ENCODE results near the gene MCC. TPM values are rescaled to one million over a fixed set of nuclear protein-coding genes. Genes with fewer than 3 reads are reported as not detected.

The MCC gene
- total RNA-seq, 1 donor from 2014 or later, result 47.9 TPM

DNA sequence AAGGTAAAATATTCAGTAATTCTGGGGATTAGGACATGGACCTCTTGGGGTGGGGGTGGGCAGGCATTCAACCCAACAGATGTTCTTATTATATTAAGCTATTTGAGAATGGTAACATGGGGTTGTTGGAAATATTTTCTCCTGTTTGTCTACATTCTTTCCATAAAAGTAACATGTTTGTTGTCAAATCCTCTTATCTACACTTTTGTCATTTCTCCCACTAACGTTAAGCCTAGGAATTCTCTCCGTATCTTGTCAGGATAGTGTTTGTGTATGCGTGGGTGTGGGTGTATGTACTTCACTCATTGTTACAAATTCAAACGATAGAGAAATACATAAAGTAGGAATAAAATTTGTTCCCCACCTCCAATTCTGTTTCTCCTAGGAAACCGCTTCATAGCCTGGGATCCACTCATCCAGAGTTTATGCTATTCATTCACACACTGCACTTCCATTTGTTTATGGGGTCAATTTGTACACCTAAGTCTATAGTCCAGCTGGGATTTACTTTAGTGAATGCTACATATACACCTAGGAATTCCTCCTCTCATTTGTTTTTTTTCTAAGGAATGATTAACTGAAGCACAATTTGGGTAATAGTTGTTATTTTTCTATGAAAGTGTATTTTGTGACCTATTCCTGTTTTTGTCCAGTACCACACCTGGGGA is 294.8 kb downstream of the MCC start:
- Histone ChIP-seq H3K4me1 (no peaks in the 10 kb centered on the region), H3K27ac (no peak overlapping the region)
- intact Hi-C loops (cut with DNase I), result no loop called here

DNA sequence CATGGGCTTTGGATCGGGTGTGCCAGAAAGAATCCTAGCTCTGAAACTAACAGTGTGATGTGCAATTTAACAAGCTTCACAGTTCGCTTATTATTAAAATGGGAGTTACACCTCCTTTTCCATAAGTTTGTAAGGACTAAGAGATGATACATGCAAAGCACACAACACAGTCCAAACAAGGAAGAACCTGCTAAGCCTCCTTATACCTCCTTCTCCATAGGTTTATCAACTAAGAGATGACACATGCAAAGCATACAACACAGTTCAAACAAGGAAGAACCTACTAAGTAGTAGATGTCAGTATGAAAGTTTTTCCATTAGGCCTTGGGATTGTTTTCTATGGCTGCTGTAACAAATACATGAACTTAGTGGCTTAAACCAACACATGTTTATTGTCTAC is 295.7 kb downstream of the MCC start:
- intact Hi-C loops (cut with DNase I), result no loop called here
- no peak overlapping the region for H3K27ac ChIP-seq

More for the DNA sequence above, 294.8 kb downstream of the MCC start:
- TF ChIP-seq, protein P1, sequence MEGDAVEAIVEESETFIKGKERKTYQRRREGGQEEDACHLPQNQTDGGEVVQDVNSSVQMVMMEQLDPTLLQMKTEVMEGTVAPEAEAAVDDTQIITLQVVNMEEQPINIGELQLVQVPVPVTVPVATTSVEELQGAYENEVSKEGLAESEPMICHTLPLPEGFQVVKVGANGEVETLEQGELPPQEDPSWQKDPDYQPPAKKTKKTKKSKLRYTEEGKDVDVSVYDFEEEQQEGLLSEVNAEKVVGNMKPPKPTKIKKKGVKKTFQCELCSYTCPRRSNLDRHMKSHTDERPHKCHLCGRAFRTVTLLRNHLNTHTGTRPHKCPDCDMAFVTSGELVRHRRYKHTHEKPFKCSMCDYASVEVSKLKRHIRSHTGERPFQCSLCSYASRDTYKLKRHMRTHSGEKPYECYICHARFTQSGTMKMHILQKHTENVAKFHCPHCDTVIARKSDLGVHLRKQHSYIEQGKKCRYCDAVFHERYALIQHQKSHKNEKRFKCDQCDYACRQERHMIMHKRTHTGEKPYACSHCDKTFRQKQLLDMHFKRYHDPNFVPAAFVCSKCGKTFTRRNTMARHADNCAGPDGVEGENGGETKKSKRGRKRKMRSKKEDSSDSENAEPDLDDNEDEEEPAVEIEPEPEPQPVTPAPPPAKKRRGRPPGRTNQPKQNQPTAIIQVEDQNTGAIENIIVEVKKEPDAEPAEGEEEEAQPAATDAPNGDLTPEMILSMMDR (IDR thresholded peaks at IDR 0.05), result no peak
- no peak for TF ChIP-seq POLR2AphosphoS5 (IDR thresholded peaks at IDR 0.05; ENCODE audit: insufficient read depth in 1 of 2, low read depth in 1 of 2)
- TF ChIP-seq POLR2A (IDR thresholded peaks at IDR 0.05), result no peak
- Histone ChIP-seq H3K4me3 (no peak overlapping the region), H3K36me3 (no peaks in the 10 kb centered on the region), H3K9me3 (no peaks in the 10 kb centered on the region), H3K27me3 (no peaks in the 10 kb centered on the region)
- no peak for DNase-seq (ENCODE audit: extremely low spot score in 2 of 2)

DNA sequence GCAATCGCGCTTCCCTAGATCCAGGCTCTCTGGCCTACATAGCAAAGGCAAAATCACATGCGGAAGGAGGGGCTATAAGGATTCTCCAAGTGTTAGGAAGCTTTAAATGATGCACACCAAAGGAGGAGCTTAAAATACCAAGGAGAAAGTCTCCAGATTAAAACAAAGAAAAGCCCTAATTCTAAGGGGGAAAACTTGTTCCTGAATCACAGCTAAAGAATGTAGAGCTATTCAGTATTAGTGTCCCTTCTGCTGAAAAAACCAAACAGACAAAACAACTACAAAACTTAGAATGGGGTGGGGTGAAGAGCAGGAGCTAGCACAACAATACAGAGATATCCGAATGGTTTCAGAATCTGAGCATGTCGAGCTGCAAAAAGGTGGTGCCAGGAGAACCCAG is 297.9 kb downstream of the MCC start:
- Histone ChIP-seq H3K27me3 (no peaks in the 10 kb centered on the region), H3K4me1 (peaks cover 15% of the 10 kb centered on the region), H3K27ac (no peak overlapping the region), H3K9me3 (no peaks in the 10 kb centered on the region), H3K4me3 (no peak overlapping the region), H3K36me3 (no peaks in the 10 kb centered on the region)
- DNase-seq (ENCODE audit: extremely low spot score in 2 of 2), result no peak
- TF ChIP-seq POLR2A (IDR thresholded peaks at IDR 0.05), result no peak
- TF ChIP-seq, protein P1 (IDR thresholded peaks at IDR 0.05), result no peak
- no peak for TF ChIP-seq POLR2AphosphoS5 (IDR thresholded peaks at IDR 0.05; ENCODE audit: insufficient read depth in 1 of 2, low read depth in 1 of 2)
- intact Hi-C loops (cut with DNase I), result no loop called here

More for the DNA sequence above, 295.7 kb downstream of the MCC start:
- no peak for DNase-seq (ENCODE audit: extremely low spot score in 2 of 2)
- Histone ChIP-seq H3K9me3 (no peaks in the 10 kb centered on the region), H3K36me3 (no peaks in the 10 kb centered on the region), H3K4me3 (no peak overlapping the region), H3K4me1 (no peaks in the 10 kb centered on the region), H3K27me3 (no peaks in the 10 kb centered on the region)
- TF ChIP-seq, protein P1 (IDR thresholded peaks at IDR 0.05), result no peak
- TF ChIP-seq POLR2A (IDR thresholded peaks at IDR 0.05) (no peak), POLR2AphosphoS5 (IDR thresholded peaks at IDR 0.05; ENCODE audit: insufficient read depth in 1 of 2, low read depth in 1 of 2) (no peak)

DNA sequence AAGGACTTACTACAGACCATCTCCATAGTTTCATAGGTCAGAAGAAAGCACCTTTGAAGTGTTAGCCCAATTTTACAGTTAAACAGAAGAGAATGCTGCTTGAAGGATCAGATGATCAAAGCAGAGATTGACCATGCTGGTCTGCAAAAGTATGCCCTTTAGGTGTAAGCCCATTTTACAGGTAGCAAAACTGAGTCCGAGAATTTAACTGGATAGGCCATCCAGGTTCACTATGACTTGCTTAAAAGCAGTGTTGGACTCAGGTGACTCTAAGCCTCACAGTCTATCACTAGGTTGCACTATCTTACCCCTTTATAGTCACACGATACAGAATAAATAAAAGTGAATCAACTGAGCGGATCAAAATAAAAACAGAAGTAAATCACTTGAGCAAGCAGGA is 299.0 kb downstream of the MCC start:
- H3K9me3 ChIP-seq, result no peaks in the 10 kb centered on the region
- H3K36me3 ChIP-seq, result no peaks in the 10 kb centered on the region
- no peak for DNase-seq (ENCODE audit: extremely low spot score in 2 of 2)
- H3K27ac ChIP-seq, result no peak overlapping the region
- no peaks in the 10 kb centered on the region for H3K27me3 ChIP-seq
- intact Hi-C loops (cut with DNase I), result no loop called here
- H3K4me3 ChIP-seq, result no peak overlapping the region
- TF ChIP-seq, protein P1 (IDR thresholded peaks at IDR 0.05), result no peak
- no peak for TF ChIP-seq POLR2A (IDR thresholded peaks at IDR 0.05)
- no peak for TF ChIP-seq POLR2AphosphoS5 (IDR thresholded peaks at IDR 0.05; ENCODE audit: insufficient read depth in 1 of 2, low read depth in 1 of 2)
- peaks cover 16% of the 10 kb centered on the region for H3K4me1 ChIP-seq

DNA sequence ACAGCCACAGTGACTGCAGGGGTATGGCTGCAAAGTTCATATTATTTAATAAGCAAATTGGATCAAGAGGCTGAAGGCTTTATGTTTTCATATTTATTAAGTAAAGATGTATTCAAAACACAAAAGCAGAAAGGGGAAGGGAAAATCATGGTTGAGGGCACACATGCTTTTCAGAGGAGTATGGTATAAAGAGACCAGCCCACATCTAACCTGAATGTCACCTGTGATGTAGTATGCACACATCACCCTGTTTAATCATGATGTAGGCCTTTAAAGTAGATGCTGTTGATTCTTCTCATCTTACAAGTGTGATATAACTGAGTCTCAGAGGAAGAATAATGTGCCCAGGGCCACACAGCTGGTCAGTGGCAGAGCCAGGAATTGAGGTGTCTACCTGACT is 299.8 kb downstream of the MCC start:
- no peaks in the 10 kb centered on the region for H3K36me3 ChIP-seq
- no peaks in the 10 kb centered on the region for H3K27me3 ChIP-seq
- DNase-seq (ENCODE audit: extremely low spot score in 2 of 2), result no peak
- intact Hi-C loops (cut with DNase I), result no loop called here
- no peak overlapping the region for H3K4me3 ChIP-seq
- H3K9me3 ChIP-seq, result no peaks in the 10 kb centered on the region
- no peak overlapping the region for H3K27ac ChIP-seq
- peaks cover 16% of the 10 kb centered on the region for H3K4me1 ChIP-seq
- TF ChIP-seq POLR2AphosphoS5 (IDR thresholded peaks at IDR 0.05; ENCODE audit: insufficient read depth in 1 of 2, low read depth in 1 of 2) (no peak), POLR2A (IDR thresholded peaks at IDR 0.05) (no peak)
- TF ChIP-seq, protein P1 (IDR thresholded peaks at IDR 0.05), result no peak
